Progenitor cell of endocrine pancreas (in vitro differentiated cells): Measurements from ENCODE around the gene RRP9. TPM values are rescaled to one million over a fixed set of nuclear protein-coding genes. Genes with fewer than 3 reads are reported as not detected.
"Not testable (repeated sequence)": the region's sequence is repeated elsewhere in the genome, so short reads cannot be mapped to it uniquely, and the experiment has no call there.

Experiments
- DNase-seq: peaks from one replicate; pipeline ENCODE4 v3.0.0; 2021; ENCODE audit warnings: low spot score; ENCODE audit not compliant: unreplicated experiment
- H3K27ac Mint-ChIP-seq: 2 replicates; pipeline ENCODE4 v1.8.0; 2021; ENCODE audit warnings: mild to moderate bottlenecking, moderate library complexity, mixed read lengths
- H3K27me3 Mint-ChIP-seq: 2 replicates; pipeline ENCODE4 v1.8.0; 2021; ENCODE audit warnings: mixed read lengths
- H3K36me3 Mint-ChIP-seq: 2 replicates; pipeline ENCODE4 v1.8.0; 2022; ENCODE audit warnings: mixed read lengths; ENCODE audit not compliant: insufficient read depth
- H3K4me1 Mint-ChIP-seq: 2 replicates; pipeline ENCODE4 v1.8.0; 2021; ENCODE audit warnings: low read depth, mixed read lengths
- H3K4me3 Mint-ChIP-seq: 2 replicates; pipeline ENCODE4 v1.8.0; 2021; ENCODE audit warnings: low read depth, mild to moderate bottlenecking, moderate library complexity, mixed read lengths
- H3K9me3 Mint-ChIP-seq: 2 replicates; pipeline ENCODE4 v1.8.0; 2021; ENCODE audit warnings: low read depth, mixed read lengths
- CTCF ChIP-seq: fragments of 200-600 bp; sonication (generic); IDR thresholded peaks from one replicate; pipeline ENCODE4 v1.5.0; 2021; ENCODE audit warnings: antibody characterized with exemption, mild to moderate bottlenecking; ENCODE audit not compliant: unreplicated experiment
- total RNA-seq: library from RNA; stranded (reverse); gene quantifications from 2 replicates; pipeline ENCODE4 v1.2.1, GENCODE V29; 2021

RRP9 gene
- total RNA-seq, 1 donor from 2014 or later = 22.5 TPM

DNA sequence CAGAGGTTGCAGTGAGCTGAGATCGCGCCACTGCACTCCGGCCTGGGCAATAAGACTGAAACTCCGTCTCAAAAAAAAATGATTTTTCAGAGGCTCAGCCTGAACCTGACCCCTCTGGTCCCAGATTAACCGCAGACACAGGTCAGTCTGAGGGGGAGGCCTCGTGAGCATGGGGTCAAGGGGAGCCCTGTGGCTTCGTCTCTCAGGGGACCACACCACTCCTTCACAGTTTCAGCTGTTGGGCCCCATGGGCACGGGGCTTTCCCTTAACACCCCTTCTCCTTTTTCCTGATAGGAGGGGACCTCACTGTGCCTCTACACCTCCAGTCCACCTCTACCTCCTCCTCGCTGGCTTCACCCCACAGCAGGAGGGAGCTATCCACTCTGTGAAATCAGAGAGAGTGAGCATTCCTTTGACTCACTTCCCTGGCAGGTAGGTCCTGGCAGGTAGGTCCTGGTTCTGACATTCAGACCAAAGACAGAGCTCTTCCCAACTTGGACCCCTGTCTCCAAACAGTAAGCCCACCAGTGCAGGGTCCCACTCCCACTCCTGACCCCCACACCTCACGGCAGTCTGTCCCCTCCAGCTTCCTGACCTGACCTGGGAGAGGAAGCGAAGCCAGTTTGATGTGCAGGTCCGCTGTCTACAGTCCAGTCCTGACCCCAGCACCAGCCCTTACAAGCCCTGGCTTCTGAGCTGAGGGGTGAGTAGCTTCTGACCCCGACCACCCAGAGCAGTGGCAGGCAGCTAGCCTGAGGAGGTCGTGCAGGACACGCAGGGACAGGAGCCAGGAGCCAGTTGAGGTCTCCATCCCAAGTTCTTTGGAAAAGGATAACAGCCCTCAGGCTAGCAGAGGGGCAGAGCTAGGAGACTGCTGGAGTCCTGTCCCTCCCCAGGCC, 9.0 kb downstream of the RRP9 start:
- Mint-ChIP-seq H3K4me3 (no peak overlapping the region), H3K9me3 (no peaks in the 10 kb centered on the region), H3K27me3 (no peaks in the 10 kb centered on the region), H3K27ac (no peak overlapping the region), H3K36me3 (peaks cover 5% of the 10 kb centered on the region), H3K4me1 (no peaks in the 10 kb centered on the region)
- no peak for DNase-seq
- TF ChIP-seq CTCF = no peak

GRCh38 chr3:51931756-51932155, 9.9 kb downstream of the RRP9 start:
- no peak overlapping the region for H3K4me3 Mint-ChIP-seq
- no peaks in the 10 kb centered on the region for H3K4me1 Mint-ChIP-seq
- no peaks in the 10 kb centered on the region for H3K9me3 Mint-ChIP-seq
- no peak for DNase-seq
- H3K27ac Mint-ChIP-seq = no peak overlapping the region
- H3K36me3 Mint-ChIP-seq = peaks cover 2% of the 10 kb centered on the region
- no peaks in the 10 kb centered on the region for H3K27me3 Mint-ChIP-seq
- no peak for TF ChIP-seq CTCF

- H3K36me3 Mint-ChIP-seq = peaks cover 2% of the 10 kb centered on the region
- no peaks in the 10 kb centered on the region for H3K4me1 Mint-ChIP-seq
- DNase-seq = no peak
- no peak overlapping the region for H3K27ac Mint-ChIP-seq
- no peaks in the 10 kb centered on the region for H3K27me3 Mint-ChIP-seq
- TF ChIP-seq CTCF = no peak
- no peak overlapping the region for H3K4me3 Mint-ChIP-seq
- no peaks in the 10 kb centered on the region for H3K9me3 Mint-ChIP-seq
These were observed 11.3 kb downstream of the RRP9 start for GRCh38 chr3:51930439-51930838.

DNA sequence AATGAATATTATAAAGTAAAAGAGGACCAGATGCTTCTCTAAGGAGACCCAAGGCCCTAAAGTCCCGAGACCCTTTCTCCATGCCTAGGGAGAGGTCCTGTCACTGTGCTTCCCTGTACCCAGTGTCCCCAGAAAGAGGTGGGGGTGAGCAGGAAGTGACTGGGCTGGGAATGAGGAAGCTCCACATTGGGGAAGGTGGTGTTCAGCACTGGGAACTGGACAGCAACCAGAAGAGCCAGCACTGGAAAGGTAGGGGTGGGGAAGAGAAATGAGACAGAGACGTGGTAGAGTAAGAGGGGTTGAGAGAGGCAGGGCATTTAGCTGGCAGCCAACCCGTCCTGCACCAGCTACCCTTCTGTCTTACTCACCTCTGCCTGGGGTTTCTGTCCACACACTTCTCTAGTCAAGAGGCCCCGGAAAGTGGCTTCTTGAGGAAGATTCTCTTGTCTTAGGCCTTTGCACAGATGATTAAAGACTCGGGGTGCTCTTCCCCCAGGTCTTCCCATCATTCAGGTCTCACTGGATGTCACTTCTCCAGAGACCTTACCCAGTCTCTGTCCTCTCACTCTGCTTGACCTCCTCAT, 12.2 kb downstream of the RRP9 start:
- Mint-ChIP-seq H3K27me3 (no peaks in the 10 kb centered on the region), H3K4me3 (no peak overlapping the region), H3K9me3 (no peaks in the 10 kb centered on the region), H3K36me3 (peaks cover 2% of the 10 kb centered on the region), H3K27ac (no peak overlapping the region), H3K4me1 (no peaks in the 10 kb centered on the region)
- no peak for DNase-seq
- no peak for TF ChIP-seq CTCF

DNA sequence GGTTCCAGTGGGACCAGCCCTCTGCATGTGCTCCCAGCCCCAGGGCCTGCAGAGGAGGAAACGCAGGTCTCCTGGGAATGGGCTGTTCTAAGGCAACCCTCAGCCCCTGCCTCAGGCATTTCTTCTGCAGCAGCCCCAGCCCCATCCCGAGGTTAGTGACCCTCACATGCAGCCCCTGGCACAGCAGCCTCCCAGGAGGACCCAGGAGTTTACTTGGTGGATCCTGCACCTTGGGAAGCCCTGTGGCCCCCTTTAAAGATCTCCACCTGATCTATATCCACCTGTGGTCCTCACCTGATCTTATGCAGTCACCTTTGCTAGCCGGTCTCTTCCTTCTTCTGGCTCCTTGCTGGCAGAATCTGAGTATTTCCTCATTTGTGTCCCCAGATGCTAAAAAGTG, 12.7 kb downstream of the RRP9 start:
- H3K27ac Mint-ChIP-seq, H3K27me3 Mint-ChIP-seq, H3K4me1 Mint-ChIP-seq, DNase-seq, H3K4me3 Mint-ChIP-seq, H3K36me3 Mint-ChIP-seq, H3K9me3 Mint-ChIP-seq: not testable (repeated sequence)
